ENCODE results near the gene XRCC1.

GRCh38 chr19:43609872-43610271 lies 34.5 kb upstream of the XRCC1 start:
- TF ChIP-seq CTCF (IDR thresholded peaks at IDR 0.05; ENCODE audit: low read length), result no peak
- TF ChIP-seq EZH2 (optimal IDR thresholded peaks at IDR 0.05; ENCODE audit: low read depth, low read length), result no peak
